Neutrophil (primary cell): Measurements from ENCODE around the gene MAPK13.
"Not testable (repeated sequence)": the region's sequence is repeated elsewhere in the genome, so short reads cannot be mapped to it uniquely, and the experiment has no call there.

Experiments
- H3K27ac ChIP-seq: fragments of 200-600 bp; sonication (generic); 2 replicates; pipeline ENCODE4 v1.5.1; 2016; ENCODE audit warnings: mild to moderate bottlenecking, moderate library complexity
- H3K27me3 ChIP-seq: fragments of 200-600 bp; sonication (generic); 2 replicates; pipeline ENCODE4 v1.6.0; 2016; ENCODE audit warnings: mild to moderate bottlenecking
- H3K36me3 ChIP-seq: fragments of 200-600 bp; sonication (generic); 2 replicates; pipeline ENCODE4 v1.5.1; 2017
- H3K4me1 ChIP-seq, 2 experiments: fragments of 200-600 bp in 1 of 2; sonication (generic) in 1 of 2; 1 replicate in 1 of 2; 2 replicates in 1 of 2; pipeline versions ENCODE4 v1.5.1 to v1.6.1; 2013 to 2016; ENCODE audit warnings: low read depth in 1 of 2, low read length in 1 of 2, mild to moderate bottlenecking in 1 of 2, moderate library complexity in 1 of 2; ENCODE audit not compliant: control insufficient read depth in 1 of 2, insufficient read depth in 1 of 2
- H3K4me3 ChIP-seq, 2 experiments: fragments of 200-600 bp in 1 of 2; sonication (generic) in 1 of 2; 1 replicate in 1 of 2; 2 replicates in 1 of 2; pipeline ENCODE4 v1.5.1; 2013 to 2016; ENCODE audit warnings: low read depth in 1 of 2, low read length in 1 of 2, mild to moderate bottlenecking in 1 of 2, moderate library complexity in 1 of 2
- H3K9me3 ChIP-seq: fragments of 200-600 bp; sonication (generic); 2 replicates; pipeline ENCODE4 v1.5.1; 2016
- CTCF ChIP-seq: fragments of 200-600 bp; sonication (generic); IDR thresholded peaks from 2 replicates; pipeline ENCODE4 v1.5.1; 2016; ENCODE audit warnings: antibody characterized with exemption

MAPK13 gene

GRCh38 chr6:36129941-36130666, at the start of gene MAPK13:
MAPK13 (plus strand) TSS chr6:36130513; CDS start chr6:36130583, 70 bp downstream.
- Histone ChIP-seq H3K27ac (peak within 1 kb of the TSS; percentile 96), H3K4me1 (peaks cover 75 to 78% of the 10 kb centered on the region in 2 experiments), H3K9me3 (no peaks in the 10 kb centered on the region), H3K4me3 (peak within 1 kb of the TSS; percentile 77 to 82), H3K27me3 (no peaks in the 10 kb centered on the region), H3K36me3 (peaks cover 28% of the 10 kb centered on the region)
- no peak for TF ChIP-seq CTCF

DNA sequence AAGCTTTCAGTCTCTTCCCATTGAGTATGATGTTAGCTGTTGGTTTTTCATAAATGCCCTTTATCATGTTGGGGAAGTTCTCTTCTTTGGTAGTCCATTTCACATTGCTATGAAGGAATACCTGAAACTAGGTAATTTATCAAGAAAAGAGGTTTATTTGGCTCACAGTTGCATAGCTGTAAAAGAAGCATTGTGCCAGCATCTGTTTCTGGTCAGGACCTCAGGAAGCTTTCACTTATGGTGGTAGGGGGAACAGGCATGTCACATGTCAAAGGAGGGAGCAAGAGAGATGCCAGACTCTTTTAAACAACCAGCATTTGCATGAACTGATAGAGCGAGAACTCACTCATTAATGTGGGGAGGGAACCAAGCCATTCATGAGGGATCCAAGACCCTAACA, 48.0 kb upstream of the MAPK13 start:
- Histone ChIP-seq H3K36me3 (peaks cover 79% of the 10 kb centered on the region), H3K4me1 (no peaks in the 10 kb centered on the region)
- TF ChIP-seq CTCF, result no peak

DNA sequence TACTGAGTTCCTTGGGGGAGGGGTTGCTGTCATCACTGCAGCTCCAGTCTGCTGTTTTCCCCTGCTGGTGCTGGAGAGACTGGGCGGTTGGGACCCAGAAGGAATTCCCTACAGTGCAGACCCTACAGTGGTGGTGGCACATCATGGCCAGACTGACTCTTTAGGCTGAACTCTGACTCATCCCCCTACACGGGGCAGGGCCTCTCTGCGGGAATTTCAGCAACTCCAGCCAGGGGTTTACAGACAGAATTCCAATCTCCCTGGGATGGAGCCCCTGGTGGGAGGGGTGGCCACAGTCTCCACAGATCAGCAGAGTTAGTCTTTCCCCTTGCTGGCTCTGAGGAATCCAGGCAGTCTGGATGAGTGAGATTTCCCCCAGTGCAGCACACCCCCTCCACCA, 46.9 kb upstream of the MAPK13 start:
- Histone ChIP-seq H3K36me3 (peaks cover 68% of the 10 kb centered on the region), H3K27ac (no peak overlapping the region), H3K9me3 (no peaks in the 10 kb centered on the region), H3K4me3 (no peak overlapping the region), H3K27me3 (no peaks in the 10 kb centered on the region), H3K4me1 (no peaks in the 10 kb centered on the region)
- TF ChIP-seq CTCF, result no peak

More for the DNA sequence above, 48.0 kb upstream of the MAPK13 start:
- Histone ChIP-seq H3K27ac (peak overlapping the region; percentile 52), H3K27me3 (no peaks in the 10 kb centered on the region), H3K9me3 (no peaks in the 10 kb centered on the region), H3K4me3 (no peak overlapping the region)

DNA sequence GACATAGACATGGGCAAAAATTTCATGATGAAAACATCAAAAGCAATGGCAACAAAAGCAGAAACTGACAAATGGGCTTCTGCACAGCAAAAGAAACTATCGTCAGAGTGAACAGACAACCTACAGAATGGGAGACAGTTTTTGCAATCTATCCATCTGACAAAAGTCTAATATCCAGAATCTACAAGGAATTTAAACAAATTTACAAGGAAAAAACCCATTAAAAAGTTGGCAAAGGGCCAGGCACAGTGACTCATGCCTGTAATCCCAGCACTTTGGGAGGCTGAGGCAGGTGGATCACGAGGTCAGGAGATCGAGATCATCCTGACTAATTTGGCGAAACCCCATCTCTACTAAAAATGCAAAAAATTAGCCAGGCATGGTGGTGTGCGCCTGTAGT, 42.1 kb upstream of the MAPK13 start:
- H3K4me3 ChIP-seq, H3K9me3 ChIP-seq, H3K27me3 ChIP-seq, H3K4me1 ChIP-seq: not testable (repeated sequence)
- peaks cover 54% of the 10 kb centered on the region for H3K36me3 ChIP-seq
- H3K27ac ChIP-seq, result peak overlapping the region; percentile 32

DNA sequence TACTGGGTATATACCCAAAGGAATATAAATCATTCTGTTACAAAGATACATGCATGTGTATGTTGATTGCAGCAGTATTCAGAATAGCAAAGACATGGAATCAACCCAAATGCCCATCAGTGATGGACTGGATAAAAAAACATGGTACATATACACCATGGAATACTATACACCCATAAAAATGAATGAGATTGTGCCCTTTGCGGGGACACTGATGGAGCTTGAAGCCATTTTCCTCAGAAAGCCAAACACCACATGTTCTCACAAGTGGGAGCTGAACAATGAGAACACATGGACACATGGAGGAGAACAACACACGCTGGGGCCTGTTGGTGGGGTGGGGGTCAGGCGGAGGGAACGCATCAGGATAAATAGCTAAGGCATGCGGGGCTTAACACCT, 41.3 kb upstream of the MAPK13 start:
- H3K4me3 ChIP-seq, result no peak overlapping the region
- no peaks in the 10 kb centered on the region for H3K9me3 ChIP-seq
- H3K36me3 ChIP-seq, result peaks cover 53% of the 10 kb centered on the region
- TF ChIP-seq CTCF, result no peak
- H3K4me1 ChIP-seq, result no peaks in the 10 kb centered on the region
- H3K27me3 ChIP-seq, result no peaks in the 10 kb centered on the region
- H3K27ac ChIP-seq, result peak overlapping the region; percentile 30

DNA sequence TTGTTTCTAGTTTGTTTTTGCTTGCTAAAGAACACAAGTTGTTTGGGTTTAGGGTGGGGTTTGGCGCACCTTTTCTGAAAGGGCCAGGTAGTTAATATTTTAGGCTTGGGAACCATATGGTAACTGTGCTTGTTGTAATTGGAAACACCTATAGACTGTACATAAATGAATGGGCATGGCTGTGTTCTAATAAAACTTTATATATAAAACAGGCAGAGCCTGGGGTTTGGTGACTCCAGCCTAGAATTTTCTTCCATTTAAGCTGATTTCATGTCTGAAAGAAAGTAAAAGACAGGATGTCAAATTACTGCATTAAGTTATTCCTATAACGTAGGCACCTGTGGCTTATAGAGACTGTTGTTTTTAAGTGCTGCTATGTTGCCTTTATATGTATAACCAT, 36.1 kb upstream of the MAPK13 start:
- no peak for TF ChIP-seq CTCF
- no peaks in the 10 kb centered on the region for H3K27me3 ChIP-seq
- H3K9me3 ChIP-seq, result no peaks in the 10 kb centered on the region
- H3K4me3 ChIP-seq, result no peak overlapping the region
- H3K4me1 ChIP-seq, result peaks cover 4 to 12% of the 10 kb centered on the region in 2 experiments
- H3K27ac ChIP-seq, result peak overlapping the region; percentile 60
- H3K36me3 ChIP-seq, result peaks cover 85% of the 10 kb centered on the region
